ENCODE results near the gene POU2AF1. TPM values are rescaled to one million over a fixed set of nuclear protein-coding genes. Genes with fewer than 3 reads are reported as not detected.
A peak's percentile ranks its signal among the peaks of the same experiment; 100 is the strongest.

POU2AF1 gene
- total and polyA plus RNA-seq, 4 donors = 2.0 to 6.9 (median 4.5) TPM

GRCh38 chr11:111344032-111344431 lies 35.0 kb downstream of the POU2AF1 start:
- Histone ChIP-seq H3K9me3 (ENCODE audit: control insufficient read depth in 4 of 4, insufficient read depth in 3 of 4, low read length in 3 of 4) (no peaks in the 10 kb centered on the region), H3K9ac (ENCODE audit: insufficient read depth in 1 of 2, low read length in 2 of 2) (no peak overlapping the region), H3K4me1 (ENCODE audit: control insufficient read depth in 5 of 5, insufficient read depth in 5 of 5, low read length in 5 of 5) (no peaks in the 10 kb centered on the region), H3K27ac (ENCODE audit: low read depth in 1 of 2, low read length in 1 of 2) (no peak overlapping the region), H3K4me3 (no peak overlapping the region), H3K27me3 (ENCODE audit: control insufficient read depth in 3 of 3, insufficient read depth in 3 of 3, low read length in 2 of 3) (peaks cover 0 to 4% (median 2%) of the 10 kb centered on the region in 3 donors), H3K36me3 (ENCODE audit: control insufficient read depth in 4 of 4, insufficient read depth in 4 of 4, low read length in 4 of 4) (no peaks in the 10 kb centered on the region)
- TF ChIP-seq CTCF (IDR thresholded peaks at IDR 0.05; ENCODE audit: control extremely low read depth, extremely low read depth) = no peak
- no peak for DNase-seq
- 45 to 87% methylated on average over 3 of the region's 3 CpGs for WGBS, 2 donors
- ATAC-seq (ENCODE audit: insufficient read depth, low FRiP score) = peak; percentile 86

- ATAC-seq (ENCODE audit: insufficient read depth, low FRiP score) (no peak), DNase-seq (no peak)
- no peaks in the 10 kb centered on the region for H3K36me3 ChIP-seq (ENCODE audit: control insufficient read depth in 4 of 4, insufficient read depth in 4 of 4, low read length in 4 of 4)
- H3K4me1 ChIP-seq (ENCODE audit: control insufficient read depth in 5 of 5, insufficient read depth in 5 of 5, low read length in 5 of 5) = no peaks in the 10 kb centered on the region
- no peak for TF ChIP-seq CTCF (IDR thresholded peaks at IDR 0.05; ENCODE audit: control extremely low read depth, extremely low read depth)
- no peak overlapping the region for H3K27ac ChIP-seq (ENCODE audit: low read depth in 1 of 2, low read length in 1 of 2)
- no peak overlapping the region for H3K9ac ChIP-seq (ENCODE audit: insufficient read depth in 1 of 2, low read length in 2 of 2)
- no peak overlapping the region for H3K4me3 ChIP-seq
- H3K9me3 ChIP-seq (ENCODE audit: control insufficient read depth in 4 of 4, insufficient read depth in 3 of 4, low read length in 3 of 4) = no peaks in the 10 kb centered on the region
- peaks cover 0 to 3% (median 2%) of the 10 kb centered on the region in 3 donors for H3K27me3 ChIP-seq (ENCODE audit: control insufficient read depth in 3 of 3, insufficient read depth in 3 of 3, low read length in 2 of 3)
- WGBS, 2 donors = 90 to 93% methylated on average over 3 of the region's 3 CpGs
Measured at GRCh38 chr11:111342329-111342728, 36.7 kb downstream of the POU2AF1 start.

GRCh38 chr11:111339758-111340388 lies 39.2 kb downstream of the POU2AF1 start:
- Histone ChIP-seq H3K27ac (ENCODE audit: low read depth in 1 of 2, low read length in 1 of 2) (no peak overlapping the region), H3K4me3 (no peak overlapping the region), H3K9me3 (ENCODE audit: control insufficient read depth in 4 of 4, insufficient read depth in 3 of 4, low read length in 3 of 4) (no peaks in the 10 kb centered on the region), H3K27me3 (ENCODE audit: control insufficient read depth in 3 of 3, insufficient read depth in 3 of 3, low read length in 2 of 3) (no peaks in the 10 kb centered on the region), H3K9ac (ENCODE audit: insufficient read depth in 1 of 2, low read length in 2 of 2) (no peak overlapping the region), H3K4me1 (ENCODE audit: control insufficient read depth in 5 of 5, insufficient read depth in 5 of 5, low read length in 5 of 5) (peaks cover 0 to 23% (median 17%) of the 10 kb centered on the region in 5 donors), H3K36me3 (ENCODE audit: control insufficient read depth in 4 of 4, insufficient read depth in 4 of 4, low read length in 4 of 4) (no peaks in the 10 kb centered on the region)
- no peak for DNase-seq
- no peak for ATAC-seq (ENCODE audit: insufficient read depth, low FRiP score)
- TF ChIP-seq CTCF (IDR thresholded peaks at IDR 0.05; ENCODE audit: control extremely low read depth, extremely low read depth) = no peak

Data from lung (tissue), 12 donors.